Upper lobe of left lung (tissue), 6 donors: ENCODE data around the gene PIP5K1C. TPM values are rescaled to one million over a fixed set of nuclear protein-coding genes. Genes with fewer than 3 reads are reported as not detected.
"Not testable (repeated sequence)": the region's sequence is repeated elsewhere in the genome, so short reads cannot be mapped to it uniquely, and the experiment has no call there.

Source experiments
- ATAC-seq, 2 donors: fragments of 200-7000 bp; cut with Tn5 transposase; one replicate each; pipeline ENCODE4 v1.9.1; 2022; ENCODE audit warnings: mild to moderate bottlenecking in 2 of 2, moderate library complexity in 2 of 2; ENCODE audit not compliant: low FRiP score in 2 of 2
- DNase-seq, 2 donors: peaks; one replicate each; pipeline ENCODE4 v3.0.0-alpha.2; 2019 to 2020
- H3K27ac ChIP-seq, 4 donors: fragments of 200-600 bp; sonication (generic); one replicate each; pipeline ENCODE4 v1.5.1; 2016 to 2019
- H3K27me3 ChIP-seq, 4 donors: fragments of 200-600 bp; sonication (generic); one replicate each; pipeline ENCODE4 v1.5.1; 2017 to 2019
- H3K36me3 ChIP-seq, 4 donors: fragments of 200-600 bp; sonication (generic); one replicate each; pipeline ENCODE4 v1.5.1; 2016 to 2019
- H3K4me1 ChIP-seq, 4 donors: fragments of 200-600 bp; sonication (generic); one replicate each; pipeline ENCODE4 v1.5.1; 2018 to 2019
- H3K4me3 ChIP-seq, 4 donors: fragments of 200-600 bp; sonication (generic); one replicate each; pipeline ENCODE4 v1.5.1; 2017 to 2019; ENCODE audit warnings: mild to moderate bottlenecking in 2 of 4, moderate library complexity in 1 of 4
- H3K9me3 ChIP-seq, 4 donors: fragments of 200-600 bp; sonication (generic); one replicate each; pipeline ENCODE4 v1.5.1; 2018 to 2019
- EP300 ChIP-seq, 4 donors: sonication (generic); formaldehyde crosslinking; IDR thresholded peaks; one replicate each; pipeline ENCODE4 v1.5.1; 2017; ENCODE audit warnings: antibody characterized with exemption in 4 of 4, control low read depth in 2 of 4
- POLR2A ChIP-seq, 4 donors: fragments of 450-650 bp; IDR thresholded peaks; one replicate each; pipeline ENCODE4 v1.5.1; 2016 to 2017; ENCODE audit warnings: antibody characterized with exemption in 4 of 4, mild to moderate bottlenecking in 2 of 4
- POLR2AphosphoS5 ChIP-seq, 2 donors: sonication (generic); formaldehyde crosslinking; IDR thresholded peaks; one replicate each; pipeline ENCODE4 v1.5.1; 2017; ENCODE audit warnings: antibody characterized with exemption in 2 of 2
- WGBS, 2 donors: methylation state at CpG; one replicate each; pipeline ENCODE4 v1.1.5; 2017 to 2018; 5-methylcytosine and 5-hydroxymethylcytosine counted together
- total RNA-seq, 6 donors: library from RNA; depleted of rRNA in 4 of 6; stranded (reverse); fragments of >200 nt in 4 of 6; gene quantifications; one replicate each; pipeline versions ENCODE4 v1.1.0 to v1.2.1, GENCODE V29; 2016 to 2021
- TF ChIP-seq, protein P1 (sequence below), 6 experiments: fragments of 450-650 bp in 4 of 6; fragments of 200-600 bp in 2 of 6; sonication (generic) in 2 of 6; IDR thresholded peaks; one replicate each; pipeline ENCODE4 v1.5.1; 2016 to 2019; ENCODE audit warnings: antibody characterized with exemption in 6 of 6
- donor health status: DM: no; HTN: no; CAD: no; lungs with moderate emphysema.
- donor health status: DM: no; HTN: yes; CAD: no; lungs with severe emphysema.

The PIP5K1C gene
- total RNA-seq, 6 donors from 2014 or later = 24.6 to 64.1 (median 43.1) TPM

DNA sequence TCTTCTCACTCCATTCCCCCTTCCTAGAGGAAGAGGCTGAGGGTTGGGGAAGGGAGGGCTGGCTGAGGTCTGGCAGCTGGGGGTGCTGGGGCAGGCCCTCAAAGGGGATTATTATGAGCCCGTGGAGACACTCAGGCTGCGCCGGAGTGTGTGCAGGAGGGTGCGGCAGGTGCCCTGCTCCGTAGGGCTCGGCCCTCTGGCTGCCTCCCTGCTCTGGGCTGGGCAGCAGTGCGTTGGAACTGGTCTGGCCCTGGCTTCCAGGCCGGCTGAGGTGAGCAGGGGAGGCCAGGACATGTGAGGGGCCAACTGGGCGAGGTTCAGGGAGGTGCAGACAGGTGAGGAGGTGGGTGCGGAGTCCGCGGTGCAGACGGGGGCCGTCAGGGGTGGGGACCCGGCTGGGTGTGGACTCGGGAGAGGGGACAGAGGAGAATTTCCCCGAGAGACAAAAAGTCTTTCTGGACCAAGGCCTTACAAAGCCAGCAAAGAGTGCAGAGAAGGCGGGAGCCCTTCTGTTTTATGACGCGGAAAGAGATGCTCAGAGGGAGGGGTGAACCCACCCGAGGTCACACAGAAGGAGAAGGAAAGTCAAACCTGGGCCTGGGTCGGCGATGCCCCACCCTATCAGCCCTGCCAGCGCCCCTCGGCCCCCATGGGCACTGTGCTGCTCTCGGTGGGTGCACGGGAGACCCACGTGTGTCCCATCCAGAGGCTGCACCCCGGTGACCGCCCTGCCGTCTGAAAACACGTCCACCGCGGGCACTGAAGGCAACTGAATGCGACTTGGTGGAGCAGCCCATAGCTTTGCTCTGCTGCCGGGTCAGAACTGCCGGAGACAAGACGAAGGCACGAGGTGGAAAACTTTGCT is 31.0 kb downstream of the PIP5K1C start:
- 86% methylated on average over 23 to 39 of the region's 39 CpGs for WGBS, 2 donors
- H3K4me3 ChIP-seq = no peak overlapping the region
- TF ChIP-seq EP300 (IDR thresholded peaks at IDR 0.05) = no peak
- no peak for TF ChIP-seq POLR2AphosphoS5 (IDR thresholded peaks at IDR 0.05)
- no peak for TF ChIP-seq POLR2A (IDR thresholded peaks at IDR 0.05)
- TF ChIP-seq, protein P1, sequence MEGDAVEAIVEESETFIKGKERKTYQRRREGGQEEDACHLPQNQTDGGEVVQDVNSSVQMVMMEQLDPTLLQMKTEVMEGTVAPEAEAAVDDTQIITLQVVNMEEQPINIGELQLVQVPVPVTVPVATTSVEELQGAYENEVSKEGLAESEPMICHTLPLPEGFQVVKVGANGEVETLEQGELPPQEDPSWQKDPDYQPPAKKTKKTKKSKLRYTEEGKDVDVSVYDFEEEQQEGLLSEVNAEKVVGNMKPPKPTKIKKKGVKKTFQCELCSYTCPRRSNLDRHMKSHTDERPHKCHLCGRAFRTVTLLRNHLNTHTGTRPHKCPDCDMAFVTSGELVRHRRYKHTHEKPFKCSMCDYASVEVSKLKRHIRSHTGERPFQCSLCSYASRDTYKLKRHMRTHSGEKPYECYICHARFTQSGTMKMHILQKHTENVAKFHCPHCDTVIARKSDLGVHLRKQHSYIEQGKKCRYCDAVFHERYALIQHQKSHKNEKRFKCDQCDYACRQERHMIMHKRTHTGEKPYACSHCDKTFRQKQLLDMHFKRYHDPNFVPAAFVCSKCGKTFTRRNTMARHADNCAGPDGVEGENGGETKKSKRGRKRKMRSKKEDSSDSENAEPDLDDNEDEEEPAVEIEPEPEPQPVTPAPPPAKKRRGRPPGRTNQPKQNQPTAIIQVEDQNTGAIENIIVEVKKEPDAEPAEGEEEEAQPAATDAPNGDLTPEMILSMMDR (IDR thresholded peaks at IDR 0.05) = no peak
- ATAC-seq = no peak
- peaks cover 32 to 61% (median 38%) of the 10 kb centered on the region in 4 donors for H3K4me1 ChIP-seq
- H3K27me3 ChIP-seq = no peaks in the 10 kb centered on the region
- peaks cover 0 to 22% (median 5%) of the 10 kb centered on the region in 4 donors for H3K36me3 ChIP-seq
- no peaks in the 10 kb centered on the region for H3K9me3 ChIP-seq
- peak overlapping the region; percentile 86 to 94 (median 91) for H3K27ac ChIP-seq
- DNase-seq = peak in 1 of 2 donors; percentile 77

DNA sequence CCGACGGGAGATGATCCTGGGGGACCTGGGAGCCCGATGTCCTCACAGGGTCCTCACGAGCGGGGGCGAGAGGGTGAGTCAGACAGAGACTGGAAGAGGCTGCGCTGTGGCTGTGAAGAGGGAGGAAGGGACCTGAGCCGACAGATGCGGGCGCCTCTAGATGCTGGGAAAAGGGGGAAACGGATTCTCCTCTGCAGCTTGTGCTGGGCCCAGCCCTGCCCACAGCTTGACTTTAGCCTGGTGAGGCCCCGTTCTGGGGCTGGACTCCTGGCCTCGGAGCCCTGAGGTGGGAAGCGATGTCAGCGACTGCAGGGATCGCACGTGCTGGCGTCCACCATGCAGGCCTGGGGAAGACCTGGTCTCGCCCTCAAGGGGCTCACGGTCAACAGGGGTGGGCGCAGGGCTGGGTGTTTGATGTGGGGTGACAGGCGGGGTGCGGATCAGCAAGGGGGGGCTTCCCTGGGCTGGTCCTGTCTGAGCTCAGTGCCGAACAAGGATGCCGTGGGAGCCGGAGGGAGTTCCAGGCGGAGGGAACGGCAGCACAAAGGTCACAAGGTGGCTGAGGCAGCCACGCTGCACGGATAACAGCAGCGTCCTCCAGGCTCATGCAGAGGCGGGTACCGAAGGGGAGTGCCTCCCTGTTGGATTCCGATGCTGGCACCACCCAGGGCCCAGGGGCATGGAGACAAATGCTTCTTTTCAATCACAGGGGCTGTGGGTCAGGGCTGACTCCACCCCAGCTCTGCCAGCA is 31.8 kb downstream of the PIP5K1C start:
- DNase-seq = peak in 1 of 2 donors; percentile 66
- WGBS, 2 donors = 90 to 91% methylated on average over 26 to 34 of the region's 34 CpGs
- Histone ChIP-seq H3K4me3 (no peak overlapping the region), H3K36me3 (peaks cover 0 to 30% (median 12%) of the 10 kb centered on the region in 4 donors), H3K9me3 (no peaks in the 10 kb centered on the region), H3K27me3 (no peaks in the 10 kb centered on the region), H3K4me1 (peaks cover 32 to 61% (median 38%) of the 10 kb centered on the region in 4 donors), H3K27ac (peak overlapping the region; percentile 86 to 94 (median 91))
- no peak for ATAC-seq
- no peak for TF ChIP-seq POLR2A (IDR thresholded peaks at IDR 0.05)
- TF ChIP-seq, protein P1 (IDR thresholded peaks at IDR 0.05) = no peak
- no peak for TF ChIP-seq POLR2AphosphoS5 (IDR thresholded peaks at IDR 0.05)
- no peak for TF ChIP-seq EP300 (IDR thresholded peaks at IDR 0.05)

DNA sequence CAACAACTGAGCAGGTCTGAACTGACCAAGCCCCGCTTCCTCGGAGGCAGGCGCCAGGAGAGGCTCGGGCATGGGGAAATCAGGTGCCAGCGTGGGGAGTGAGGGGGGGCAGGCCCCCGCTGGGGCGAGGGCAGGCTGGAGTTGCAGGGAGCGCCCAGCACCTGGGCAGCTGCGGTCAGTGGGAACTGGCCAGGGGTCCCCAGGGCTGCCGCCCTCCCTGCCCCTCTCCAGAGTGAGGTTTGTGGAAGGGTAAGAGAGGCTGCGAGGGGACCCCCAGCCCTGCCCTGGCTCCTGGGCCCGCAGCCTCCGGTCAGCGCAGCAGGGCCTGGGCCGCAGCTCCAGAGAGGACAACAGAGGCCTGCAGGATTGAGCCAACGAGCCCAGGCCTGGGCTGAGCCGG is 32.5 kb downstream of the PIP5K1C start:
- no peaks in the 10 kb centered on the region for H3K27me3 ChIP-seq
- H3K36me3 ChIP-seq = peaks cover 0 to 38% (median 19%) of the 10 kb centered on the region in 4 donors
- no peak overlapping the region for H3K4me3 ChIP-seq
- TF ChIP-seq POLR2A (IDR thresholded peaks at IDR 0.05) = no peak
- no peak for TF ChIP-seq POLR2AphosphoS5 (IDR thresholded peaks at IDR 0.05)
- TF ChIP-seq EP300 (IDR thresholded peaks at IDR 0.05) = no peak
- TF ChIP-seq, protein P1 (IDR thresholded peaks at IDR 0.05) = no peak
- peak in 1 of 2 donors; percentile 71 for DNase-seq
- H3K4me1 ChIP-seq = peaks cover 32 to 54% (median 38%) of the 10 kb centered on the region in 4 donors
- no peaks in the 10 kb centered on the region for H3K9me3 ChIP-seq
- peak overlapping the region in 1 of 4 donors; percentile 94 for H3K27ac ChIP-seq
- WGBS, 2 donors = 87 to 90% methylated on average over 16 to 17 of the region's 17 CpGs
- no peak for ATAC-seq

GRCh38 chr19:3667037-3667638 is 33.1 kb downstream of the PIP5K1C start:
- Histone ChIP-seq H3K9me3 (no peaks in the 10 kb centered on the region), H3K4me1 (peaks cover 28 to 48% (median 32%) of the 10 kb centered on the region in 4 donors), H3K36me3 (peaks cover 0 to 43% (median 22%) of the 10 kb centered on the region in 4 donors), H3K27me3 (no peaks in the 10 kb centered on the region), H3K4me3 (no peak overlapping the region), H3K27ac (peak overlapping the region in 1 of 4 donors; percentile 94)
- ATAC-seq (no peak), DNase-seq (peak in 1 of 2 donors; percentile 74)
- 80 to 84% methylated on average over 5 to 17 of the region's 18 CpGs for WGBS, 2 donors
- TF ChIP-seq POLR2AphosphoS5 (IDR thresholded peaks at IDR 0.05) (no peak), POLR2A (IDR thresholded peaks at IDR 0.05) (no peak), EP300 (IDR thresholded peaks at IDR 0.05) (no peak)
- TF ChIP-seq, protein P1 (IDR thresholded peaks at IDR 0.05) = no peak

DNA sequence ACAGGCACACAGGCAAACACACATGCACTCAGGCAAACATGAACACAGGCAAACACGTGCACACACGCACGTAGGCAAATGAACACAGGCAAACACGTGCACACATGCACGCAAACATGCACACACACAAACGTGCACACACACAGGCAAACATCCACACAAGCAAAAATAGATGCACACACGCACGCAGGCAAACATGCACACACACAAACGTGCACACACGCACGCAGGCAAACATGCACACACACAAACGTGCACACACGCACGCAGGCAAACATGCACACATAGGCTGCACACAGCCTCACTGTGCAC is 33.8 kb downstream of the PIP5K1C start:
- H3K27ac ChIP-seq, H3K4me3 ChIP-seq, H3K9me3 ChIP-seq, ATAC-seq, H3K27me3 ChIP-seq, DNase-seq: not testable (repeated sequence)
- Histone ChIP-seq H3K4me1 (peaks cover 22 to 41% (median 26%) of the 10 kb centered on the region in 4 donors), H3K36me3 (peaks cover 0 to 49% (median 27%) of the 10 kb centered on the region in 4 donors)
- WGBS, 2 donors = 87 to 89% methylated on average over 14 of the region's 14 CpGs
